ENCODE measurements around the gene SRGAP3.

SRGAP3 gene

GRCh38 chr3:9255976-9256375 lies 6.5 kb upstream of the SRGAP3 start:
- TF ChIP-seq NFIC (IDR thresholded peaks at IDR 0.05), result no peak
- TF ChIP-seq EGR1 (IDR thresholded peaks at IDR 0.05), result no peak
- no peak for TF ChIP-seq TAF1 (IDR thresholded peaks at IDR 0.05; ENCODE audit: low read depth)
- TF ChIP-seq YY1 (IDR thresholded peaks at IDR 0.05; ENCODE audit: low read depth), result no peak
- no peak for TF ChIP-seq EP300 (IDR thresholded peaks at IDR 0.05; ENCODE audit: borderline replicate concordance)
- no peak for TF ChIP-seq RAD21 (IDR thresholded peaks at IDR 0.05; ENCODE audit: low read depth)
- TF ChIP-seq TEAD4 (IDR thresholded peaks at IDR 0.05), result no peak
- no peak for TF ChIP-seq REST (IDR thresholded peaks at IDR 0.05; ENCODE audit: low read depth)
- no peak for TF ChIP-seq FOXM1 (IDR thresholded peaks at IDR 0.05; ENCODE audit: borderline replicate concordance, low read depth)
- no peak for TF ChIP-seq CEBPB (IDR thresholded peaks at IDR 0.05)
- TF ChIP-seq TCF12 (IDR thresholded peaks at IDR 0.05; ENCODE audit: low read depth), result no peak
- no peak for TF ChIP-seq MAX (IDR thresholded peaks at IDR 0.05)
- TF ChIP-seq, protein P1, sequence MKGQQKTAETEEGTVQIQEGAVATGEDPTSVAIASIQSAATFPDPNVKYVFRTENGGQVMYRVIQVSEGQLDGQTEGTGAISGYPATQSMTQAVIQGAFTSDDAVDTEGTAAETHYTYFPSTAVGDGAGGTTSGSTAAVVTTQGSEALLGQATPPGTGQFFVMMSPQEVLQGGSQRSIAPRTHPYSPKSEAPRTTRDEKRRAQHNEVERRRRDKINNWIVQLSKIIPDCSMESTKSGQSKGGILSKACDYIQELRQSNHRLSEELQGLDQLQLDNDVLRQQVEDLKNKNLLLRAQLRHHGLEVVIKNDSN (IDR thresholded peaks at IDR 0.05), result no peak
- TF ChIP-seq CREB1 (IDR thresholded peaks at IDR 0.05; ENCODE audit: low read depth), result no peak
- no peak for TF ChIP-seq ZBTB7A (IDR thresholded peaks at IDR 0.05; ENCODE audit: low read depth)

- TF ChIP-seq YY1 (IDR thresholded peaks at IDR 0.05; ENCODE audit: low read depth) (no peak), RAD21 (IDR thresholded peaks at IDR 0.05; ENCODE audit: low read depth) (no peak), EGR1 (IDR thresholded peaks at IDR 0.05) (no peak), ZBTB7A (IDR thresholded peaks at IDR 0.05; ENCODE audit: low read depth) (no peak), TAF1 (IDR thresholded peaks at IDR 0.05; ENCODE audit: low read depth) (no peak), TEAD4 (IDR thresholded peaks at IDR 0.05) (no peak), NFIC (IDR thresholded peaks at IDR 0.05) (no peak), CREB1 (IDR thresholded peaks at IDR 0.05; ENCODE audit: low read depth) (no peak), FOXM1 (IDR thresholded peaks at IDR 0.05; ENCODE audit: borderline replicate concordance, low read depth) (no peak), REST (IDR thresholded peaks at IDR 0.05; ENCODE audit: low read depth) (no peak), CEBPB (IDR thresholded peaks at IDR 0.05) (no peak), TCF12 (IDR thresholded peaks at IDR 0.05; ENCODE audit: low read depth) (no peak)
- TF ChIP-seq, protein P1 (IDR thresholded peaks at IDR 0.05), result no peak
These were observed 5.3 kb upstream of the SRGAP3 start for GRCh38 chr3:9254764-9255163.

GRCh38 chr3:9253327-9253726 lies 3.9 kb upstream of the SRGAP3 start:
- TF ChIP-seq TCF12 (IDR thresholded peaks at IDR 0.05; ENCODE audit: low read depth), result peak; percentile 65; the same call in 1 of the 2 replicates
- no peak for TF ChIP-seq EGR1 (IDR thresholded peaks at IDR 0.05)
- TF ChIP-seq MAX (IDR thresholded peaks at IDR 0.05), result peak; percentile 24; the same call in 1 of the 2 replicates
- no peak for TF ChIP-seq NFIC (IDR thresholded peaks at IDR 0.05)
- TF ChIP-seq EP300 (IDR thresholded peaks at IDR 0.05; ENCODE audit: borderline replicate concordance), result peak; percentile 66; the same call in 1 of the 2 replicates
- TF ChIP-seq RAD21 (IDR thresholded peaks at IDR 0.05; ENCODE audit: low read depth), result peak; percentile 3; the same call in 1 of the 2 replicates

- TF ChIP-seq YY1 (IDR thresholded peaks at IDR 0.05; ENCODE audit: low read depth) (no peak), MAX (IDR thresholded peaks at IDR 0.05) (no peak), REST (IDR thresholded peaks at IDR 0.05; ENCODE audit: low read depth) (no peak), TAF1 (IDR thresholded peaks at IDR 0.05; ENCODE audit: low read depth) (no peak), RAD21 (IDR thresholded peaks at IDR 0.05; ENCODE audit: low read depth) (no peak), CREB1 (IDR thresholded peaks at IDR 0.05; ENCODE audit: low read depth) (no peak), ZBTB7A (IDR thresholded peaks at IDR 0.05; ENCODE audit: low read depth) (no peak), TEAD4 (IDR thresholded peaks at IDR 0.05) (no peak), TCF12 (IDR thresholded peaks at IDR 0.05; ENCODE audit: low read depth) (no peak), CEBPB (IDR thresholded peaks at IDR 0.05) (no peak), NFIC (IDR thresholded peaks at IDR 0.05) (no peak), FOXM1 (IDR thresholded peaks at IDR 0.05; ENCODE audit: borderline replicate concordance, low read depth) (no peak), EGR1 (IDR thresholded peaks at IDR 0.05) (no peak), EP300 (IDR thresholded peaks at IDR 0.05; ENCODE audit: borderline replicate concordance) (no peak)
- TF ChIP-seq, protein P1 (IDR thresholded peaks at IDR 0.05), result no peak
These were observed 1.8 kb upstream of the SRGAP3 start for GRCh38 chr3:9251055-9251786.
